Ecto neural progenitor cell (in vitro differentiated cells): ENCODE results near the gene MACROD1.

ENCODE experiments used
- DNase-seq: peaks from one replicate; pipeline ENCODE4 v3.0.0-alpha.2; 2018; ENCODE audit warnings: low spot score

MACROD1 gene

DNA sequence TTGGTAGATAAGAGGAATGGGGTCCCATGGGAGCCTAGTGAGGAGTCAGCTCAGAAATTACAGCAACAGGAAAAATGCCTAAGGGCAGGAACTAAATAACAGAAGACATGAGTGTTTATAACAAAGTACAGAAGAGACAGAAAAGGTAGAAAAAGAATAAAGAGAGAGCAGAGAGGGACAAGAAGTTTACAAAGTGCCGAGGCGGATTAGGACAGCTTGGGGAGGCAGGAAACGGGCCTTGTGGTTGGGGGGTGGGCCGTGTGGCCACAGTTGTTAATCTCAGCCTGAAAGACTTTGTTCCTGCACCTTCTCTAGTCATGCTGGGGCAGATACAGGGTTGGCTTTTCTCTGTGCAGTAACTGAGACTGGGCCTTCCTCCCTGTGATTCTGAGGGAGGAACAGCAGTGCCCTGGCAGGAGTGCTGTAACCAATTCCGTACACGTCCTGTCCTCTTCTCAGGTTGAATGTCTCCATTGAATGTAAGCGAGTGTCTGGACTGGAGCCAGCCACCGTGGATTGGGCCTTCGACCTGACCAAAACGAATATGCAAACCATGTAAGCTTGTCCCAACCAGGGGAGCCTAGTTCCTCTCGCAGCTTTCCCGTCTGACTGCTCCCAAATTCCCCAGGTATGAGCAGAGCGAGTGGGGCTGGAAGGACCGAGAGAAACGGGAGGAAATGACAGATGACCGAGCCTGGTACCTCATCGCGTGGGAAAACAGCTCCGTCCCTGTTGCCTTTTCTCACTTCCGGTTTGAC, 214.0 kb downstream of the MACROD1 start:
- no peak for DNase-seq
